ENCODE results near the gene FBXW8. TPM values are rescaled to one million over a fixed set of nuclear protein-coding genes. Genes with fewer than 3 reads are reported as not detected.

The FBXW8 gene
- total and polyA plus RNA-seq, 2 donors from 2014 or later = 3.3 to 20.3 TPM

DNA sequence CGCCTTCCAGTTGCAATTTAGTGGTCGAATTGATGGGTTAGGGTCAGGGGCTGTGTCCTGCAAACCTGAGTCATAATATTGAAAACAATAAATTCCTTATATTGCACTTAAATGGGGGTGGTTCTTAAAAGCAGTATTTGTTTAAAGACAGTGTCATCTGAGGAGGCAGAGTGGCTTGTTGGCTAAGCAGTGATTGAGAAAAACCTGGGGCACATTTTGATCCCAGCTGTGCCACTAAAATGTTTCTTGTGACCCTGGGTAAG, 48.4 kb downstream of the FBXW8 start:
- FAIRE-seq = no peak
- no peak overlapping the region for H3K9ac ChIP-seq (ENCODE audit: low read length in 3 of 3)
- TF ChIP-seq, protein P1, sequence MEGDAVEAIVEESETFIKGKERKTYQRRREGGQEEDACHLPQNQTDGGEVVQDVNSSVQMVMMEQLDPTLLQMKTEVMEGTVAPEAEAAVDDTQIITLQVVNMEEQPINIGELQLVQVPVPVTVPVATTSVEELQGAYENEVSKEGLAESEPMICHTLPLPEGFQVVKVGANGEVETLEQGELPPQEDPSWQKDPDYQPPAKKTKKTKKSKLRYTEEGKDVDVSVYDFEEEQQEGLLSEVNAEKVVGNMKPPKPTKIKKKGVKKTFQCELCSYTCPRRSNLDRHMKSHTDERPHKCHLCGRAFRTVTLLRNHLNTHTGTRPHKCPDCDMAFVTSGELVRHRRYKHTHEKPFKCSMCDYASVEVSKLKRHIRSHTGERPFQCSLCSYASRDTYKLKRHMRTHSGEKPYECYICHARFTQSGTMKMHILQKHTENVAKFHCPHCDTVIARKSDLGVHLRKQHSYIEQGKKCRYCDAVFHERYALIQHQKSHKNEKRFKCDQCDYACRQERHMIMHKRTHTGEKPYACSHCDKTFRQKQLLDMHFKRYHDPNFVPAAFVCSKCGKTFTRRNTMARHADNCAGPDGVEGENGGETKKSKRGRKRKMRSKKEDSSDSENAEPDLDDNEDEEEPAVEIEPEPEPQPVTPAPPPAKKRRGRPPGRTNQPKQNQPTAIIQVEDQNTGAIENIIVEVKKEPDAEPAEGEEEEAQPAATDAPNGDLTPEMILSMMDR (IDR thresholded peaks at IDR 0.05; ENCODE audit: borderline replicate concordance, extremely low read depth, insufficient read depth) = no peak
- no peak overlapping the region for H3K4me3 ChIP-seq (ENCODE audit: low read length in 3 of 3)
- no peaks in the 10 kb centered on the region for H3K4me1 ChIP-seq (ENCODE audit: control insufficient read depth in 2 of 3, insufficient read depth in 2 of 3, low read depth in 1 of 3, low read length in 3 of 3)
- H3K27me3 ChIP-seq (ENCODE audit: control insufficient read depth, insufficient read depth, low read length) = no peaks in the 10 kb centered on the region
- no peaks in the 10 kb centered on the region for H3K9me3 ChIP-seq (ENCODE audit: control insufficient read depth in 2 of 3, insufficient read depth in 1 of 3, low read length in 3 of 3)
- no peak for DNase-seq
- H3K36me3 ChIP-seq (ENCODE audit: control insufficient read depth in 2 of 3, insufficient read depth in 3 of 3, low read length in 3 of 3) = no peaks in the 10 kb centered on the region
- no peak overlapping the region for H3K27ac ChIP-seq (ENCODE audit: low read depth in 2 of 2, low read length in 2 of 2)
- intact Hi-C loops (cut with DNase I) = no loop called here

DNA sequence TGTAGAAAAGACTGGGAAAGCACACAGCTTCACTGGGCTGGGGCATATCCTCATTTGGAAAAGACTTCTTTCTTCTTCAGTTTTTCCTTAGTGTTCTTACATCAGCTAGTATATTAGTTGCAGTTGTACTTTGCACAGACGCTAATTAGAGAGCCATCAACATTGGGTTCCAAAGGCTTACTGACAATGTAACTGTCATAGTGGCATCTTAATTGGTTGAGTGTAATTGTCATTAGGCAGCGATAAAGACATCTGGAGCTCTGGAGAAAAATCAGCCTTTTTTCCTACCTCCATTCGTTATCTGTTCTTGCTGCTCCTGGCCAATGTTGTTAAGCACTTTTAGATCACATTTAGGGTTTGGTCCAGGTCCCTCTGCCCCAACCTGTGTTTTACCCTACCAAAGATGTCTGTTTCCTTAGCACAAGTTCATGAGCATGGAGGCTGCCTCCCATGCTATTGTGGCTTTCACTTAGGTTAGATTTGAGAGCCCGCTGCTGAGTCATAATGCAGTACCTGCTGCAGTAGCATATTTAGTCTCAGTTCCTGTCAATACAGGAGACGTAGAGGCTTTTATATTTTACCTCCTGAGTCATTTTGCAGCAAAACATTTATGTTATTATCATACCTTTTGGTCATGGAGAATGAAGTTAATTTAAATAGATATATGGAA, 49.2 kb downstream of the FBXW8 start:
- TF ChIP-seq, protein P1 (IDR thresholded peaks at IDR 0.05; ENCODE audit: borderline replicate concordance, extremely low read depth, insufficient read depth) = no peak
- FAIRE-seq (no peak), DNase-seq (no peak)
- Histone ChIP-seq H3K27me3 (ENCODE audit: control insufficient read depth, insufficient read depth, low read length) (no peaks in the 10 kb centered on the region), H3K36me3 (ENCODE audit: control insufficient read depth in 2 of 3, insufficient read depth in 3 of 3, low read length in 3 of 3) (peaks cover 0 to 6% (median 4%) of the 10 kb centered on the region in 3 donors), H3K9ac (ENCODE audit: low read length in 3 of 3) (no peak overlapping the region), H3K4me3 (ENCODE audit: low read length in 3 of 3) (no peak overlapping the region), H3K9me3 (ENCODE audit: control insufficient read depth in 2 of 3, insufficient read depth in 1 of 3, low read length in 3 of 3) (no peaks in the 10 kb centered on the region), H3K4me1 (ENCODE audit: control insufficient read depth in 2 of 3, insufficient read depth in 2 of 3, low read depth in 1 of 3, low read length in 3 of 3) (no peaks in the 10 kb centered on the region), H3K27ac (ENCODE audit: low read depth in 2 of 2, low read length in 2 of 2) (no peak overlapping the region)
- intact Hi-C loops (cut with DNase I) = no loop called here

DNA sequence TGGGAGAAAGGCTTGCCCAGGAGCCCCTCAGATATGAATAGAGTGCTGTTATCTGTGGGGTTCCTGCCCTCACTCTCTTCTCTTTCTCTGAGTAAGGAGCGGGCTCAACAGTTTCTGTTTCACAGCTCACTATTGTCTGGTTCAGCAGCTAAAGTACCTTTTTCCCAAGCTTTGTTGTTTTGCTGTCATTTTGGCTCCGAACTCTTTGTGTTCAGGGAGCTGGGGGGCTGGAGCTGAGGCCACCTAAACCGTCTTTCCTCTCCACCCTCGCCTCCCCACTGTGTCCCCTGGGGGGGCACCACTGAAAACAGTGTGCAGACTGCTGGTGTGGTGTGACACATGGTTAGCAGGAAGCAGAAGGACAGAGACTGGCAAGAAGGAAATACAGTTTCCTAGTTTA, 51.4 kb downstream of the FBXW8 start:
- no peaks in the 10 kb centered on the region for H3K27me3 ChIP-seq (ENCODE audit: control insufficient read depth, insufficient read depth, low read length)
- H3K9ac ChIP-seq (ENCODE audit: low read length in 3 of 3) = no peak overlapping the region
- no peak for FAIRE-seq
- TF ChIP-seq, protein P1 (IDR thresholded peaks at IDR 0.05; ENCODE audit: borderline replicate concordance, extremely low read depth, insufficient read depth) = no peak
- no peak for DNase-seq
- no peak overlapping the region for H3K4me3 ChIP-seq (ENCODE audit: low read length in 3 of 3)
- H3K9me3 ChIP-seq (ENCODE audit: control insufficient read depth in 2 of 3, insufficient read depth in 1 of 3, low read length in 3 of 3) = no peaks in the 10 kb centered on the region
- H3K36me3 ChIP-seq (ENCODE audit: control insufficient read depth in 2 of 3, insufficient read depth in 3 of 3, low read length in 3 of 3) = peaks cover 0 to 12% (median 5%) of the 10 kb centered on the region in 3 donors
- H3K27ac ChIP-seq (ENCODE audit: low read depth in 2 of 2, low read length in 2 of 2) = no peak overlapping the region
- intact Hi-C loops (cut with DNase I) = no loop called here
- H3K4me1 ChIP-seq (ENCODE audit: control insufficient read depth in 2 of 3, insufficient read depth in 2 of 3, low read depth in 1 of 3, low read length in 3 of 3) = no peaks in the 10 kb centered on the region

Data from kidney (tissue), 14 donors.